ENCODE results near the gene VTI1A. TPM values are rescaled to one million over a fixed set of nuclear protein-coding genes. Genes with fewer than 3 reads are reported as not detected.
A peak's percentile ranks its signal among the peaks of the same experiment; 100 is the strongest.

The VTI1A gene
- total RNA-seq, 1 donor: 37.1 TPM

DNA sequence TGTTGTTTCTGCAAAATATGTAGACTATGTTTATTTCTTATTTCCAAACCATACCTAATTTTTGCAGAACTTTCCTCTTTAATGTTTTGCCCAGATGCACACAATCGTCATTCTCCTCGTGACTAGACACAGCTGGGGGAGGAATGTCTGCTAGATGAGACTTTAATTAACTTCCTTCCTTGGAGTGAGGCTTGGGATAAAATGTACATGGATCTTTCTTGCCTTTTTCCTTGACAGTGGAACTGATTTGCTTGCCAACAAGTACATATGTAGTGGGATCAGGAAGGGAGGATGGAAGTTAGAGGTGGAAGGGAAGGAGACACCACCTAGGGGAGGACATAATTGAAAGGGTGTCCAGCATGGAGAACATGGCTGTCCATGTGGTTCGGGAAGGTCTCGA, 172.5 kb downstream of the VTI1A start:
- no peak overlapping the region for H3K4me3 ChIP-seq (ENCODE audit: low read depth, low read length)
- TF ChIP-seq, protein P1, sequence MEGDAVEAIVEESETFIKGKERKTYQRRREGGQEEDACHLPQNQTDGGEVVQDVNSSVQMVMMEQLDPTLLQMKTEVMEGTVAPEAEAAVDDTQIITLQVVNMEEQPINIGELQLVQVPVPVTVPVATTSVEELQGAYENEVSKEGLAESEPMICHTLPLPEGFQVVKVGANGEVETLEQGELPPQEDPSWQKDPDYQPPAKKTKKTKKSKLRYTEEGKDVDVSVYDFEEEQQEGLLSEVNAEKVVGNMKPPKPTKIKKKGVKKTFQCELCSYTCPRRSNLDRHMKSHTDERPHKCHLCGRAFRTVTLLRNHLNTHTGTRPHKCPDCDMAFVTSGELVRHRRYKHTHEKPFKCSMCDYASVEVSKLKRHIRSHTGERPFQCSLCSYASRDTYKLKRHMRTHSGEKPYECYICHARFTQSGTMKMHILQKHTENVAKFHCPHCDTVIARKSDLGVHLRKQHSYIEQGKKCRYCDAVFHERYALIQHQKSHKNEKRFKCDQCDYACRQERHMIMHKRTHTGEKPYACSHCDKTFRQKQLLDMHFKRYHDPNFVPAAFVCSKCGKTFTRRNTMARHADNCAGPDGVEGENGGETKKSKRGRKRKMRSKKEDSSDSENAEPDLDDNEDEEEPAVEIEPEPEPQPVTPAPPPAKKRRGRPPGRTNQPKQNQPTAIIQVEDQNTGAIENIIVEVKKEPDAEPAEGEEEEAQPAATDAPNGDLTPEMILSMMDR (IDR thresholded peaks at IDR 0.05; ENCODE audit: insufficient read depth, low read depth, low read length): no peak
- DNase-seq (ENCODE audit: low read depth): no peak

DNA sequence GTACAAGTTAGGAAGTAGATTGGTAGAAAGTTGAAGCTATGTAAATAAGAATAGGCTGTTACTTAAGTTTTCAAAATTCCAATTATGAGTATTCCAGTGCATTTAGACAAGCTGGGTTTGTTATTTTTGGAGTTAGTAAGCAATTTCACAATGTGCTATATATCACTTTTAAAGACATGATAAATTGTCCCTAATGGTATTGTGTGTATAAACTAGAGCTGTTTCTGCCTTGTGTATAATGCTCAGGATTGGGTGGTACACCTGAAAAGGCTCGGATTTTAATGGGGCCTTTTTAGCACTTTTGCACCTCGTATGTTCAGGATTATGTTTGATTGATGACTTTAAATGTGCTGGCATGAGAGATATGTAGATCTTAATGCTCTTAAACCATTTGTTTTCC, 175.8 kb downstream of the VTI1A start:
- H3K4me3 ChIP-seq (ENCODE audit: low read depth, low read length): no peak overlapping the region
- TF ChIP-seq, protein P1 (IDR thresholded peaks at IDR 0.05; ENCODE audit: insufficient read depth, low read depth, low read length): no peak
- peak; percentile 71 for DNase-seq (ENCODE audit: low read depth)

DNA sequence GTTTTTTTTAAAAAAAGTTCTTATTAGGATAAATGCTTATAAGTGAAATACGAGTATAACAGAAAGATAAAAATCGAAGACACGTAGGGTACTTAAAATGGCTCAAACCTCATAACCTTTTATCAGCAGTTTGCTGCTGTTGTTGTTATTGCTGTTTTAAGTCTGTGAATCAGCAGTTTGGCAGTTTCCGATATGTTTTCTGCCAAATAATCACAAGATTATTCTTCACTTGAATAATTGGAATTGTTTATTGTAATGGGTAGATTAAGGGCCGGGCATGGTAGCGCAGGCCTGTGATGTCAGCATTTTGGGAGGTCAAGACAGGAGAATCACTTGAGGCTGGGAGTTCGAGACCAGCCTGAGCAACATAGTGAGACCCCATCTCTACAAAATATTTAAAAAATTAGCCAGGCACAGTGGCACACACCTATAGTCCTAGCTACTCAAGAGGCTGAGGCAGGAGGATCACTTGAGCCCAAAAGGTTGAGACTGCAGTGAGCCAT, 177.6 kb downstream of the VTI1A start:
- TF ChIP-seq, protein P1 (IDR thresholded peaks at IDR 0.05; ENCODE audit: insufficient read depth, low read depth, low read length): no peak
- no peak overlapping the region for H3K4me3 ChIP-seq (ENCODE audit: low read depth, low read length)
- no peak for DNase-seq (ENCODE audit: low read depth)

DNA sequence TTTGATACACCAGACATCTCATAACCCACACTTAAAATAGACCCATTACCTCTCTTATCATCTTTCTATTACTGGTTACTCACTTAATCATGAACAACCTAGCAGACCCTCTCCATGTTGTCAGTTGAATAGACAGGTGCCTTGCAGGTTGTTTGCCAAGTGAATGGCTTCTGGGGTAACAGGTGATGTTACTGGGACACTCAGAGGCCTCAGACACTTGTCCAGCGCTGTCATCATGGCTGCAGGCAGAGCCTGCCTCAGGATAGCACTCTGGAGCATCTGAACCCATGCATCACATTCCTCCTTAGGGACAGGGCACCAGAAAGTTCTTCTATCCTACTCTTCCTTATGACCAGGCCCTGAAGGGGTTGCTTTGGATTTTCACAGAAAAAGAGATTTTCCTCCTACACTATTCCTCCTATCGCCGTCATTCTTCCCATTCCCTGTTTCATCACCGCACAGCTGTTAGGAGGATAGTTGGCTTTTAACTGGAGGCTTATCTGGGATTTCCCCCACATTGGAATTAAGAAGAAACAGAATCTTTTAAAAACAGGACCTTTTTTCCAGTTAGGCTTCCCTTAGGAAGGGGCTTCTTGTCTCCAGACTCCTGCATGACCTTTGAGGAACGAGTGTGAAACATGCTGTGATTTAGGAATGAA, 182.1 kb downstream of the VTI1A start:
- TF ChIP-seq, protein P1 (IDR thresholded peaks at IDR 0.05; ENCODE audit: insufficient read depth, low read depth, low read length): no peak
- DNase-seq (ENCODE audit: low read depth): peak; percentile 58
- no peak overlapping the region for H3K4me3 ChIP-seq (ENCODE audit: low read depth, low read length)

DNA sequence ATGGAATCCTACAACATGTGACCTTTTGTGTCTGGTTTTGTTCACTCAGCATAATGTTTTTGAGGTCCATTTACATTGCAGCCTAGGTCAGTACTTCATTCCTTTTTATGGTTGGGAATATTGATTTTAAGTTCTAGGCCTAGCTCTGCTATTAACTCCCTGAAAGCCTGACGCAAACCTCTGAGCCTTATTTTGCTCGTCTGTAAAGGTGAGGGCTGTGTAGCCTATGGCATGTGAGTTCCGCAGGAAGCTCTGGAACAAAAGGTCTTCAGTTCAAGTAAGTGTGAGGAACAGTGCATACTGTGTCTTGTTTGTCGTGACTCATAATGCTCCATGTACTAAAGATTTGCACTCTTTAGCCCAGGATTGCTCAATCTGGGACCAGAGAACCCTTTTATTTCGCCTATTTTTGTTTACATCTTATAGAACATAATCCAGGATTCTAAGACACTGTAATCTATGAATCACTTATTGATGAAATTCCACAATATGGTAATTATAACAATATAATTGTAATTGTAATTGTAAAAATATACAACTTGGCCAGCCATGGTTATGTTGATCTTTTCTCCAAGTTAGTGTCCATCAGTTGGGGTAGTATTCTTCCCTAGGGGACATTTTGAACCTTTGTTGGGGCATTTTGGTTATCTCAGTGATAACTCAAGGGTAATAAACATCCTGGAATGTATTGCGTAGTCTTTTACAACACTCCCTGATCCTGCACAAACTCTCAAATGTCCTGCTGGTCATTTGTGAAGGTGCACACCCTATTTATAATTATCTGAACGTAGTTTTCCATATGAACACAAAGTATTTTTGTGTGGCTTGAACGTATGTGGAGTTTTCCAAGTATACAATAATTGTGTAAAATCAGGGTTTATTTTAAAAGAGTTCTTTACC, 184.7 kb downstream of the VTI1A start:
- peak; percentile 91 for DNase-seq (ENCODE audit: low read depth)
- no peak overlapping the region for H3K4me3 ChIP-seq (ENCODE audit: low read depth, low read length)
- TF ChIP-seq, protein P1 (IDR thresholded peaks at IDR 0.05; ENCODE audit: insufficient read depth, low read depth, low read length): peak; percentile 27

DNA sequence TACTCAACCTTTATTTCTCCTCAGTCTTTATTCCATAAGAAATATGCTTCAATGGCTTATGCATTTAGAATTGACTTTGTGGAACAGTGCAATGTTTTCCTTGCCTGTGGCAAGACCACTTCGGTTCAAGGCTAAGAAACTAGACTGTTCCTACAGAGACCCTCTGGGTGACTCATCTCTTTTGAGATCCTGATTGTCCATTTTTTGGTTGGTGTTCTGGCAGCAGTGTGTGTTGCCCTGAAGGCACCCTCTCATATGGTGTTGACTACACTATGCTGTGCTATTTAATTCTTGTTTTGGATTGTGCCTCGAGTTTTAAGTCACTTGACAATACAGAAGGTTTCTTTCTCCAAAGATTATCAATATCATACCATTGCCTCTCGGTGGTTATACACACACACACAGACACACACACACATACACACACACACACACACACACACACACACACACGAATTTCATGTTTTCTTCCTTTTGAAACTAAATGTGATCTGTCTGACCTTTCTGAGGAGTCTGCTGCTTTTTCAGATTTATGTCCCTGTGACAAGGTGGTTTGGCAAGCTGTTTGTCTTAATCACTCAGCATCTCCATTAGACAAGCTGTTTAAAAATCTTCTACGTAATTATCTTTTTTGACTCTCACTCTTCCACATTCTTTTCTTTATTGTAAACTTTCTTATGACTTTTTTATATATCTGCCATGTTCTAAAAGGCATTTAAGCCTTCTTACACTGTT, 187.2 kb downstream of the VTI1A start:
- TF ChIP-seq, protein P1 (IDR thresholded peaks at IDR 0.05; ENCODE audit: insufficient read depth, low read depth, low read length): no peak

More for the DNA sequence above, 187.2 kb downstream of the VTI1A start:
- peak; percentile 69 for DNase-seq (ENCODE audit: low read depth)
- no peak overlapping the region for H3K4me3 ChIP-seq (ENCODE audit: low read depth, low read length)
